ENCODE measurements around the gene KISS1R.

KISS1R gene

GRCh38 chr19:884420-885211 lies 32.5 kb upstream of the KISS1R start:
- no peaks in the 10 kb centered on the region for H3K9me2 ChIP-seq (replicated peaks; ENCODE audit: low read depth, low read length)
- no peak overlapping the region for H3K4me3 ChIP-seq (ENCODE audit: low read length, poor library complexity, severe bottlenecking)
- no peaks in the 10 kb centered on the region for H3K27me3 ChIP-seq (ENCODE audit: insufficient read depth, low read length, poor library complexity, severe bottlenecking)
- H3K9me3 ChIP-seq (ENCODE audit: insufficient read depth, low read depth, low read length) = no peaks in the 10 kb centered on the region
- no peak overlapping the region for H2AFZ ChIP-seq (ENCODE audit: low read length)
- H3K4me2 ChIP-seq (ENCODE audit: low read depth, low read length, poor library complexity, severe bottlenecking) = no peak overlapping the region
- H4K20me1 ChIP-seq (ENCODE audit: insufficient read depth, low read length, poor library complexity, severe bottlenecking) = no peaks in the 10 kb centered on the region
- no peak for TF ChIP-seq EZH2phosphoT487 (IDR thresholded peaks at IDR 0.05; ENCODE audit: borderline replicate concordance)
- no peak for TF ChIP-seq CTCF (conservative IDR thresholded peaks at IDR 0.05; ENCODE audit: low read length)
- no peak overlapping the region for H3K9ac ChIP-seq (ENCODE audit: low read depth, low read length, poor library complexity, severe bottlenecking)
- H3F3A ChIP-seq (ENCODE audit: low read depth) = no peaks in the 10 kb centered on the region
- H3K36me3 ChIP-seq (ENCODE audit: insufficient read depth, low read length) = peaks cover 2% of the 10 kb centered on the region; the same call in 1 of the 2 replicates
- H3K79me2 ChIP-seq (ENCODE audit: insufficient read depth, low read length) = no peaks in the 10 kb centered on the region
- no peaks in the 10 kb centered on the region for H3K4me1 ChIP-seq (ENCODE audit: insufficient read depth, low read length, poor library complexity, severe bottlenecking)

GRCh38 chr19:885536-886224 lies 31.5 kb upstream of the KISS1R start:
- H3K4me2 ChIP-seq (ENCODE audit: low read depth, low read length, poor library complexity, severe bottlenecking) = no peak overlapping the region
- H3K36me3 ChIP-seq (ENCODE audit: insufficient read depth, low read length) = peaks cover 2% of the 10 kb centered on the region; the same call in 1 of the 2 replicates
- TF ChIP-seq CTCF (conservative IDR thresholded peaks at IDR 0.05; ENCODE audit: low read length) (no peak), EZH2phosphoT487 (IDR thresholded peaks at IDR 0.05; ENCODE audit: borderline replicate concordance) (no peak)
- H3K27me3 ChIP-seq (ENCODE audit: insufficient read depth, low read length, poor library complexity, severe bottlenecking) = no peaks in the 10 kb centered on the region
- no peaks in the 10 kb centered on the region for H3K4me1 ChIP-seq (ENCODE audit: insufficient read depth, low read length, poor library complexity, severe bottlenecking)
- H3K79me2 ChIP-seq (ENCODE audit: insufficient read depth, low read length) = no peaks in the 10 kb centered on the region
- H3F3A ChIP-seq (ENCODE audit: low read depth) = no peaks in the 10 kb centered on the region
- no peaks in the 10 kb centered on the region for H4K20me1 ChIP-seq (ENCODE audit: insufficient read depth, low read length, poor library complexity, severe bottlenecking)
- H2AFZ ChIP-seq (ENCODE audit: low read length) = no peak overlapping the region
- H3K9ac ChIP-seq (ENCODE audit: low read depth, low read length, poor library complexity, severe bottlenecking) = no peak overlapping the region
- H3K9me3 ChIP-seq (ENCODE audit: insufficient read depth, low read depth, low read length) = no peaks in the 10 kb centered on the region
- no peaks in the 10 kb centered on the region for H3K9me2 ChIP-seq (replicated peaks; ENCODE audit: low read depth, low read length)
- H3K4me3 ChIP-seq (ENCODE audit: low read length, poor library complexity, severe bottlenecking) = no peak overlapping the region

GRCh38 chr19:887072-887471 lies 30.1 kb upstream of the KISS1R start:
- H4K20me1 ChIP-seq (ENCODE audit: insufficient read depth, low read length, poor library complexity, severe bottlenecking) = peaks cover under 1% of the 10 kb centered on the region
- H3K9me2 ChIP-seq (replicated peaks; ENCODE audit: low read depth, low read length) = no peaks in the 10 kb centered on the region
- no peak overlapping the region for H3K9ac ChIP-seq (ENCODE audit: low read depth, low read length, poor library complexity, severe bottlenecking)
- H3K4me1 ChIP-seq (ENCODE audit: insufficient read depth, low read length, poor library complexity, severe bottlenecking) = no peaks in the 10 kb centered on the region
- H3K36me3 ChIP-seq (ENCODE audit: insufficient read depth, low read length) = peaks cover 2% of the 10 kb centered on the region; the same call in 1 of the 2 replicates
- no peak overlapping the region for H3K4me2 ChIP-seq (ENCODE audit: low read depth, low read length, poor library complexity, severe bottlenecking)
- H3F3A ChIP-seq (ENCODE audit: low read depth) = no peaks in the 10 kb centered on the region
- H3K27me3 ChIP-seq (ENCODE audit: insufficient read depth, low read length, poor library complexity, severe bottlenecking) = no peaks in the 10 kb centered on the region
- H3K9me3 ChIP-seq (ENCODE audit: insufficient read depth, low read depth, low read length) = no peaks in the 10 kb centered on the region
- peaks cover 9% of the 10 kb centered on the region; the same call in 1 of the 2 replicates for H3K79me2 ChIP-seq (ENCODE audit: insufficient read depth, low read length)
- no peak overlapping the region for H3K4me3 ChIP-seq (ENCODE audit: low read length, poor library complexity, severe bottlenecking)
- TF ChIP-seq EZH2phosphoT487 (IDR thresholded peaks at IDR 0.05; ENCODE audit: borderline replicate concordance) = no peak
- H2AFZ ChIP-seq (ENCODE audit: low read length) = no peak overlapping the region
